KMS-11 (cell line): ENCODE results near the gene LTB4R2.

Source experiments
- H2AFZ ChIP-seq: fragments of 200-600 bp; sonication (generic); 2 replicates; pipeline ENCODE4 v1.6.1; 2016; ENCODE audit warnings: antibody characterized with exemption, mixed run types, low read depth
- H3K27ac ChIP-seq: fragments of 200-600 bp; sonication (generic); 2 replicates; pipeline ENCODE4 v1.6.1; 2016; ENCODE audit warnings: mild to moderate bottlenecking, mixed run types
- H3K27me3 ChIP-seq: fragments of 200-600 bp; sonication (generic); 2 replicates; pipeline ENCODE4 v1.6.1; 2017; ENCODE audit warnings: mild to moderate bottlenecking, low read depth, mixed run types, moderate library complexity; ENCODE audit not compliant: insufficient read depth
- H3K36me3 ChIP-seq: fragments of 200-600 bp; sonication (generic); 2 replicates; pipeline ENCODE4 v1.6.1; 2017; ENCODE audit warnings: mild to moderate bottlenecking, mixed run types; ENCODE audit not compliant: insufficient read depth
- H3K4me1 ChIP-seq: fragments of 200-600 bp; sonication (generic); 2 replicates; pipeline ENCODE4 v1.6.1; 2016; ENCODE audit warnings: mild to moderate bottlenecking, low read depth, mixed run types; ENCODE audit not compliant: poor library complexity, severe bottlenecking
- H3K4me2 ChIP-seq: fragments of 200-600 bp; sonication (generic); 2 replicates; pipeline ENCODE4 v1.7.0; 2016; ENCODE audit warnings: mild to moderate bottlenecking, mixed run types
- H3K4me3 ChIP-seq: fragments of 200-600 bp; sonication (generic); IDR thresholded peaks from 2 replicates; pipeline ENCODE4 v1.6.1; 2017; ENCODE audit warnings: low read depth, low read length, mixed read lengths; ENCODE audit not compliant: insufficient read depth
- H3K79me2 ChIP-seq: fragments of 200-600 bp; sonication (generic); 2 replicates; pipeline ENCODE4 v1.6.1; 2016; ENCODE audit warnings: low read depth, mixed run types; ENCODE audit not compliant: insufficient read depth
- H3K9ac ChIP-seq: fragments of 200-600 bp; sonication (generic); 2 replicates; pipeline ENCODE4 v1.6.1; 2016; ENCODE audit warnings: mild to moderate bottlenecking, mixed run types
- H4K20me1 ChIP-seq: fragments of 200-600 bp; sonication (generic); 2 replicates; pipeline ENCODE4 v1.6.1; 2016; ENCODE audit warnings: mild to moderate bottlenecking, mixed run types; ENCODE audit not compliant: insufficient read depth
- TF ChIP-seq, protein P1 (sequence below): fragments of 200-600 bp; sonication (generic); conservative IDR thresholded peaks from 2 replicates; pipeline ENCODE4 v1.6.1; 2017; ENCODE audit warnings: low read depth, mild to moderate bottlenecking, antibody characterized with exemption, low read length, moderate library complexity, mixed read lengths

The LTB4R2 gene

DNA sequence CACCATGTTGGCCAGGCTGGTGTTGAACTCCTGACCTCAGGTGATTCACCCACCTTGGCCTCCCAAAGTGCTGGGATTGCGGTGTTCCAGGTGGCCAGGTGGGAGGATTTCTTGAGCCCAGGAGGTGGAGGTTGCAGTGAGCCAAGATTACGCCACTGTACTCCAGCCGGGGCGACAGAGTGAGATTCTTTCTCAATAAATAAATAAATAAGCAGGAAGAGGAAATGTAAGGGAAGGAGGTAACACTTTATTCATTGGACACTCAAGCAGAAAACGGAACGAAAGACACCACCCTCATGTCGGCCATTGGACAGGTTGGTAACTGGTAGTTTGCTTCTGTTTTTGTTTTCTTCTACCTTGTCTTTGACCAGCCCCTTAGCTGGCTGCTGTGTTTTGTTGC, 45.1 kb downstream of the LTB4R2 start:
- H2AFZ ChIP-seq = no peak overlapping the region
- TF ChIP-seq, protein P1, sequence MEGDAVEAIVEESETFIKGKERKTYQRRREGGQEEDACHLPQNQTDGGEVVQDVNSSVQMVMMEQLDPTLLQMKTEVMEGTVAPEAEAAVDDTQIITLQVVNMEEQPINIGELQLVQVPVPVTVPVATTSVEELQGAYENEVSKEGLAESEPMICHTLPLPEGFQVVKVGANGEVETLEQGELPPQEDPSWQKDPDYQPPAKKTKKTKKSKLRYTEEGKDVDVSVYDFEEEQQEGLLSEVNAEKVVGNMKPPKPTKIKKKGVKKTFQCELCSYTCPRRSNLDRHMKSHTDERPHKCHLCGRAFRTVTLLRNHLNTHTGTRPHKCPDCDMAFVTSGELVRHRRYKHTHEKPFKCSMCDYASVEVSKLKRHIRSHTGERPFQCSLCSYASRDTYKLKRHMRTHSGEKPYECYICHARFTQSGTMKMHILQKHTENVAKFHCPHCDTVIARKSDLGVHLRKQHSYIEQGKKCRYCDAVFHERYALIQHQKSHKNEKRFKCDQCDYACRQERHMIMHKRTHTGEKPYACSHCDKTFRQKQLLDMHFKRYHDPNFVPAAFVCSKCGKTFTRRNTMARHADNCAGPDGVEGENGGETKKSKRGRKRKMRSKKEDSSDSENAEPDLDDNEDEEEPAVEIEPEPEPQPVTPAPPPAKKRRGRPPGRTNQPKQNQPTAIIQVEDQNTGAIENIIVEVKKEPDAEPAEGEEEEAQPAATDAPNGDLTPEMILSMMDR = no peak

DNA sequence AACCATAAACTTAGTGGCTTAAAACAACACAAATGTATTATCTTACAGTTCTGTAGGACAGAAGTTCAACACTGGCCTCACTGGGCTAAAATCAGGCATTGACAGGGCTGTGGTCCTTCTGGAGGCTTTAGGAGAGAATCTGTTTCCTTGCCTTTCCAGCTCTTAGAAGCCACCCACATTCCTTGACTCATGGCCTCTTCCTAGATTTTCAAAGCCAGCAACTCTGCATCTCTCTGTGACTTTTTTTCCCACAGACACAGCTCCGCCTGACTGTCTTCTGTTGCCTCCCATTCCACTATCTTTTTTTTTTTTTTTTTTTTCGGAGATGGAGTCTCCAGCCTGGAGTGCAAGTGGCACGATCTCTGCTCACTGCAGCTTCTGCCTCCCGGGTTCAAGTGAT, 46.3 kb downstream of the LTB4R2 start:
- H3K36me3 ChIP-seq = no peaks in the 10 kb centered on the region
- TF ChIP-seq, protein P1 = no peak
- no peaks in the 10 kb centered on the region for H3K79me2 ChIP-seq
- no peaks in the 10 kb centered on the region for H3K27me3 ChIP-seq
- H3K9ac ChIP-seq = no peak overlapping the region
- no peak overlapping the region for H3K4me2 ChIP-seq
- no peak overlapping the region for H3K27ac ChIP-seq
- H3K4me3 ChIP-seq = no peak overlapping the region
- no peak overlapping the region for H2AFZ ChIP-seq
- H4K20me1 ChIP-seq = no peaks in the 10 kb centered on the region
- H3K4me1 ChIP-seq = no peaks in the 10 kb centered on the region

More for the DNA sequence above, 45.1 kb downstream of the LTB4R2 start:
- Histone ChIP-seq H3K4me3 (no peak overlapping the region), H3K27me3 (no peaks in the 10 kb centered on the region), H3K27ac (no peak overlapping the region), H3K79me2 (no peaks in the 10 kb centered on the region), H3K36me3 (no peaks in the 10 kb centered on the region), H3K9ac (no peak overlapping the region), H3K4me2 (no peak overlapping the region), H3K4me1 (no peaks in the 10 kb centered on the region), H4K20me1 (no peaks in the 10 kb centered on the region)

DNA sequence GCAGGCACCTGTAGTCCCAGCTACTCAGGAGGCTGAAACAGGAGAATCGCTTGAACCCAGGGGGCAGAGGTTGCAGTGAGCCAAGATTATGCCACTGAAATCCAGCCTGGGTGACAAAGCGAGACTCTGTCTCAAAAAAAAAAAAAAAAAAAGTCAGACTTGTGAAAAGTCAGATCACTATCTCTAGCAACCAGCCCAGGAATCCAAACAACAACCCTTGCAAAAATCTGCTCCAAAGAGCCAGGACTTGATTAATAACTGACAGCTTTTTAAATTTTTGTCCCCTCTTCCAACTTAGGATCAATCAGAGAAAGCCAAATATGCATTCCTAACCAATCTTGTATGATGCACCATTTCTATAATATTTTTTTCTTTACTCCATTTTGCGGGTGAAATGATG, 50.3 kb downstream of the LTB4R2 start:
- Histone ChIP-seq H3K4me2 (no peak overlapping the region), H4K20me1 (no peaks in the 10 kb centered on the region), H3K4me1 (peaks cover 5% of the 10 kb centered on the region), H3K36me3 (no peaks in the 10 kb centered on the region), H3K27me3 (no peaks in the 10 kb centered on the region), H3K9ac (no peak overlapping the region), H3K79me2 (no peaks in the 10 kb centered on the region), H3K27ac (no peak overlapping the region), H3K4me3 (no peak overlapping the region), H2AFZ (no peak overlapping the region)
- TF ChIP-seq, protein P1 = no peak

DNA sequence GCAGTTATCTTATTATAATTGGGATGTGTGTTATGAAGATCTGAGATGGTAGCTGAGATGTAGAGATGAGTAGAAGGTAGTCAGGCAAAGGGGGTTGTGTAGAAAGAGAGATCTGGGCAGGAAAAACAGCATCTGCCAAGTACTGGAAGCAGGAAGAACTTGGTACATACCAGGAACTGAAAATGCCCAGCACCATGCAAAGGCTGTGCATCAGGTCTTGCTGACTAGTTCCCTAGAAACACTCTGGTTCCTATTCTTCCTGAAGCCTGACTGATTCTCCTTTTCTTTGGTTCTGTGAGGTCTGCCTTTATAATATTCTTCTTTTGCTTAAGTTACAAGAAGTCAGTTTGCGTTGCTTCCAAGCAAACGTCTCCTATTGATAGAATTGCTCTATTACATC, 51.4 kb downstream of the LTB4R2 start:
- TF ChIP-seq, protein P1 = no peak
- Histone ChIP-seq H3K4me3 (no peak overlapping the region), H4K20me1 (no peaks in the 10 kb centered on the region), H3K36me3 (no peaks in the 10 kb centered on the region), H2AFZ (no peak overlapping the region), H3K27me3 (no peaks in the 10 kb centered on the region), H3K9ac (no peak overlapping the region), H3K4me2 (no peak overlapping the region), H3K4me1 (peaks cover 14% of the 10 kb centered on the region), H3K79me2 (no peaks in the 10 kb centered on the region), H3K27ac (no peak overlapping the region)
